Measurements from ENCODE around the gene PHACTR1. TPM values are rescaled to one million over a fixed set of nuclear protein-coding genes. Genes with fewer than 3 reads are reported as not detected.

PHACTR1 gene
- total RNA-seq, 1 experiment from 2014 or later, result 15.5 TPM

DNA sequence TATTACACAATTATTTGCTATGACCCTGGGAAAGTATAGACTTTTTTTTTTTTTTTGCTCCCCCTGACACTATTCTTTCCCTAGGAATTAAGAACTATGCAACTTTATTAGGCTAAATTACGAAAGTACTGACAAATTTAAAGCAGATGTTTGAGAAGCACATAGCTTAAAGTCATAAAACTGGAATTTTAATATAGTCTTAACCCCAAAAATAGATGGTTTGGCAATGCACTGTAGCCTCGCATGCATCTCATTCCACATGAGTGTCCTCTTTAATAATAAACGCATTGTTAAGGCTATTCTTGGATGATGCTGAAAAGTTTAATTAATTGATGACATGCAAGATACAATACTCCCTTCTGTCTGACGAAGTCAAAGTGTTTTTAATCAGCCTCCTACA, 562.4 kb downstream of the PHACTR1 start:
- Mint-ChIP-seq H3K36me3 (no peaks in the 10 kb centered on the region), H3K4me3 (no peak overlapping the region), H3K27ac (no peak overlapping the region), H3K4me1 (peaks cover 17% of the 10 kb centered on the region), H3K9me3 (no peaks in the 10 kb centered on the region), H3K27me3 (ENCODE audit: low read depth) (no peaks in the 10 kb centered on the region)
- TF ChIP-seq SMAD3 (CRISPR knock-in tag; IDR thresholded peaks at IDR 0.05; ENCODE audit: borderline replicate concordance), result no peak
- TF ChIP-seq, protein P1, sequence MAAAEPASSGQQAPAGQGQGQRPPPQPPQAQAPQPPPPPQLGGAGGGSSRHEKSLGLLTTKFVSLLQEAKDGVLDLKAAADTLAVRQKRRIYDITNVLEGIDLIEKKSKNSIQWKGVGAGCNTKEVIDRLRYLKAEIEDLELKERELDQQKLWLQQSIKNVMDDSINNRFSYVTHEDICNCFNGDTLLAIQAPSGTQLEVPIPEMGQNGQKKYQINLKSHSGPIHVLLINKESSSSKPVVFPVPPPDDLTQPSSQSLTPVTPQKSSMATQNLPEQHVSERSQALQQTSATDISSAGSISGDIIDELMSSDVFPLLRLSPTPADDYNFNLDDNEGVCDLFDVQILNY (CRISPR knock-in tag; IDR thresholded peaks at IDR 0.05), result no peak
- no peak for TF ChIP-seq ATF1 (CRISPR knock-in tag; IDR thresholded peaks at IDR 0.05)
- TF ChIP-seq GABPB1 (CRISPR knock-in tag; IDR thresholded peaks at IDR 0.05), result no peak
- TF ChIP-seq NR3C1 (CRISPR knock-in tag; conservative IDR thresholded peaks at IDR 0.05; ENCODE audit: low read depth), result no peak
- TF ChIP-seq ZNF138 (CRISPR knock-in tag; conservative IDR thresholded peaks at IDR 0.05), result no peak
- TF ChIP-seq, protein P2, sequence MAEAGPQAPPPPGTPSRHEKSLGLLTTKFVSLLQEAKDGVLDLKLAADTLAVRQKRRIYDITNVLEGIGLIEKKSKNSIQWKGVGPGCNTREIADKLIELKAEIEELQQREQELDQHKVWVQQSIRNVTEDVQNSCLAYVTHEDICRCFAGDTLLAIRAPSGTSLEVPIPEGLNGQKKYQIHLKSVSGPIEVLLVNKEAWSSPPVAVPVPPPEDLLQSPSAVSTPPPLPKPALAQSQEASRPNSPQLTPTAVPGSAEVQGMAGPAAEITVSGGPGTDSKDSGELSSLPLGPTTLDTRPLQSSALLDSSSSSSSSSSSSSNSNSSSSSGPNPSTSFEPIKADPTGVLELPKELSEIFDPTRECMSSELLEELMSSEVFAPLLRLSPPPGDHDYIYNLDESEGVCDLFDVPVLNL (CRISPR knock-in tag; IDR thresholded peaks at IDR 0.05; ENCODE audit: borderline replicate concordance, low read depth), result no peak
- no peak for TF ChIP-seq SOX15 (CRISPR knock-in tag; IDR thresholded peaks at IDR 0.05)
- no peak for TF ChIP-seq GTF2I (CRISPR knock-in tag; conservative IDR thresholded peaks at IDR 0.05)
- no peak for TF ChIP-seq GRHL2 (CRISPR knock-in tag; IDR thresholded peaks at IDR 0.05; ENCODE audit: insufficient replicate concordance, severe bottlenecking)
- no peak for TF ChIP-seq ZNF219 (CRISPR knock-in tag; IDR thresholded peaks at IDR 0.05; ENCODE audit: borderline replicate concordance)
- TF ChIP-seq, protein P3, sequence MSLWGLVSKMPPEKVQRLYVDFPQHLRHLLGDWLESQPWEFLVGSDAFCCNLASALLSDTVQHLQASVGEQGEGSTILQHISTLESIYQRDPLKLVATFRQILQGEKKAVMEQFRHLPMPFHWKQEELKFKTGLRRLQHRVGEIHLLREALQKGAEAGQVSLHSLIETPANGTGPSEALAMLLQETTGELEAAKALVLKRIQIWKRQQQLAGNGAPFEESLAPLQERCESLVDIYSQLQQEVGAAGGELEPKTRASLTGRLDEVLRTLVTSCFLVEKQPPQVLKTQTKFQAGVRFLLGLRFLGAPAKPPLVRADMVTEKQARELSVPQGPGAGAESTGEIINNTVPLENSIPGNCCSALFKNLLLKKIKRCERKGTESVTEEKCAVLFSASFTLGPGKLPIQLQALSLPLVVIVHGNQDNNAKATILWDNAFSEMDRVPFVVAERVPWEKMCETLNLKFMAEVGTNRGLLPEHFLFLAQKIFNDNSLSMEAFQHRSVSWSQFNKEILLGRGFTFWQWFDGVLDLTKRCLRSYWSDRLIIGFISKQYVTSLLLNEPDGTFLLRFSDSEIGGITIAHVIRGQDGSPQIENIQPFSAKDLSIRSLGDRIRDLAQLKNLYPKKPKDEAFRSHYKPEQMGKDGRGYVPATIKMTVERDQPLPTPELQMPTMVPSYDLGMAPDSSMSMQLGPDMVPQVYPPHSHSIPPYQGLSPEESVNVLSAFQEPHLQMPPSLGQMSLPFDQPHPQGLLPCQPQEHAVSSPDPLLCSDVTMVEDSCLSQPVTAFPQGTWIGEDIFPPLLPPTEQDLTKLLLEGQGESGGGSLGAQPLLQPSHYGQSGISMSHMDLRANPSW (CRISPR knock-in tag; conservative IDR thresholded peaks at IDR 0.05; ENCODE audit: low read depth), result no peak
- TF ChIP-seq, protein P4, sequence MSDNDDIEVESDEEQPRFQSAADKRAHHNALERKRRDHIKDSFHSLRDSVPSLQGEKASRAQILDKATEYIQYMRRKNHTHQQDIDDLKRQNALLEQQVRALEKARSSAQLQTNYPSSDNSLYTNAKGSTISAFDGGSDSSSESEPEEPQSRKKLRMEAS (CRISPR knock-in tag; IDR thresholded peaks at IDR 0.05), result no peak
- TF ChIP-seq FOXJ3 (CRISPR knock-in tag; IDR thresholded peaks at IDR 0.05; ENCODE audit: borderline replicate concordance), result no peak
- TF ChIP-seq, protein P5, sequence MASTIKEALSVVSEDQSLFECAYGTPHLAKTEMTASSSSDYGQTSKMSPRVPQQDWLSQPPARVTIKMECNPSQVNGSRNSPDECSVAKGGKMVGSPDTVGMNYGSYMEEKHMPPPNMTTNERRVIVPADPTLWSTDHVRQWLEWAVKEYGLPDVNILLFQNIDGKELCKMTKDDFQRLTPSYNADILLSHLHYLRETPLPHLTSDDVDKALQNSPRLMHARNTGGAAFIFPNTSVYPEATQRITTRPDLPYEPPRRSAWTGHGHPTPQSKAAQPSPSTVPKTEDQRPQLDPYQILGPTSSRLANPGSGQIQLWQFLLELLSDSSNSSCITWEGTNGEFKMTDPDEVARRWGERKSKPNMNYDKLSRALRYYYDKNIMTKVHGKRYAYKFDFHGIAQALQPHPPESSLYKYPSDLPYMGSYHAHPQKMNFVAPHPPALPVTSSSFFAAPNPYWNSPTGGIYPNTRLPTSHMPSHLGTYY (CRISPR knock-in tag; IDR thresholded peaks at IDR 0.05), result no peak
- TF ChIP-seq KAT7 (CRISPR knock-in tag; IDR thresholded peaks at IDR 0.05; ENCODE audit: borderline replicate concordance), result no peak
- no peak for TF ChIP-seq CREM (CRISPR knock-in tag; IDR thresholded peaks at IDR 0.05)
- no peak for DNase-seq (ENCODE audit: low spot score)
- ChIA-PET CTCF (interaction anchor here (0.6 to 3.2 kb wide), 8 partner anchors 10 to 367 kb away, joined by 3 to 22 read pairs (median 6); no protein-coding TSS in a partner anchor), POLR2A (interaction anchor here (0.7 kb wide), 1 partner anchor 1002 kb away, joined by 6 read pairs; no protein-coding TSS in a partner anchor)
- ATAC-seq, result no peak

DNA sequence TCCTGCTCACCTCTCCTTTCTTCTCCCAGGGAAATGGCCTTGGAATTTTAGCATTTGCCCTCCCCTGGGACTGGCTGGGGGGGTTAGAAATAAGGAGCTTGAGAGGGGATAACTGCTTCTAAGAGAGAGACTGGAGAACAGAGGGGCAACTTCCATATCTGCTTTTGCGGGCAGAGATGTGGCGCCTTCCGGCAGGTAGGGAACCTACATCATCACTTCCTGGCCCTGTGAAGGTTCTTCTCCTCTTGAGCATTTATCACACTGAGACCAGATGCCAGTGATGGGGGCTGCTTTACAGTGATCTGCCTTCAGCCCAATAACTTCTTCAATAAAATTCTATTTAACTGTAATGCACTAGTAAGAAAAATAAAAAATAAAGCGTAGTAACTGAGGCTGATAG, 563.7 kb downstream of the PHACTR1 start:
- TF ChIP-seq NR1H2 (CRISPR knock-in tag; IDR thresholded peaks at IDR 0.05) (no peak), ZNF317 (CRISPR knock-in tag; IDR thresholded peaks at IDR 0.05; ENCODE audit: borderline replicate concordance, low read depth) (no peak), OVOL2 (CRISPR knock-in tag; IDR thresholded peaks at IDR 0.05; ENCODE audit: borderline replicate concordance) (no peak), ZNF423 (CRISPR knock-in tag; IDR thresholded peaks at IDR 0.05) (no peak)
- TF ChIP-seq, protein P6, sequence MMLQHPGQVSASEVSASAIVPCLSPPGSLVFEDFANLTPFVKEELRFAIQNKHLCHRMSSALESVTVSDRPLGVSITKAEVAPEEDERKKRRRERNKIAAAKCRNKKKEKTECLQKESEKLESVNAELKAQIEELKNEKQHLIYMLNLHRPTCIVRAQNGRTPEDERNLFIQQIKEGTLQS (CRISPR knock-in tag; conservative IDR thresholded peaks at IDR 0.05), result no peak
- TF ChIP-seq, protein P7, sequence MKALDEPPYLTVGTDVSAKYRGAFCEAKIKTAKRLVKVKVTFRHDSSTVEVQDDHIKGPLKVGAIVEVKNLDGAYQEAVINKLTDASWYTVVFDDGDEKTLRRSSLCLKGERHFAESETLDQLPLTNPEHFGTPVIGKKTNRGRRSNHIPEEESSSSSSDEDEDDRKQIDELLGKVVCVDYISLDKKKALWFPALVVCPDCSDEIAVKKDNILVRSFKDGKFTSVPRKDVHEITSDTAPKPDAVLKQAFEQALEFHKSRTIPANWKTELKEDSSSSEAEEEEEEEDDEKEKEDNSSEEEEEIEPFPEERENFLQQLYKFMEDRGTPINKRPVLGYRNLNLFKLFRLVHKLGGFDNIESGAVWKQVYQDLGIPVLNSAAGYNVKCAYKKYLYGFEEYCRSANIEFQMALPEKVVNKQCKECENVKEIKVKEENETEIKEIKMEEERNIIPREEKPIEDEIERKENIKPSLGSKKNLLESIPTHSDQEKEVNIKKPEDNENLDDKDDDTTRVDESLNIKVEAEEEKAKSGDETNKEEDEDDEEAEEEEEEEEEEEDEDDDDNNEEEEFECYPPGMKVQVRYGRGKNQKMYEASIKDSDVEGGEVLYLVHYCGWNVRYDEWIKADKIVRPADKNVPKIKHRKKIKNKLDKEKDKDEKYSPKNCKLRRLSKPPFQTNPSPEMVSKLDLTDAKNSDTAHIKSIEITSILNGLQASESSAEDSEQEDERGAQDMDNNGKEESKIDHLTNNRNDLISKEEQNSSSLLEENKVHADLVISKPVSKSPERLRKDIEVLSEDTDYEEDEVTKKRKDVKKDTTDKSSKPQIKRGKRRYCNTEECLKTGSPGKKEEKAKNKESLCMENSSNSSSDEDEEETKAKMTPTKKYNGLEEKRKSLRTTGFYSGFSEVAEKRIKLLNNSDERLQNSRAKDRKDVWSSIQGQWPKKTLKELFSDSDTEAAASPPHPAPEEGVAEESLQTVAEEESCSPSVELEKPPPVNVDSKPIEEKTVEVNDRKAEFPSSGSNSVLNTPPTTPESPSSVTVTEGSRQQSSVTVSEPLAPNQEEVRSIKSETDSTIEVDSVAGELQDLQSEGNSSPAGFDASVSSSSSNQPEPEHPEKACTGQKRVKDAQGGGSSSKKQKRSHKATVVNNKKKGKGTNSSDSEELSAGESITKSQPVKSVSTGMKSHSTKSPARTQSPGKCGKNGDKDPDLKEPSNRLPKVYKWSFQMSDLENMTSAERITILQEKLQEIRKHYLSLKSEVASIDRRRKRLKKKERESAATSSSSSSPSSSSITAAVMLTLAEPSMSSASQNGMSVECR (CRISPR knock-in tag; IDR thresholded peaks at IDR 0.05; ENCODE audit: borderline replicate concordance), result no peak
- ChIA-PET CTCF (interaction anchor here (2.1 to 3.2 kb wide), 2 partner anchors 79 to 85 kb away, joined by 5 to 22 read pairs; no protein-coding TSS in a partner anchor), POLR2A (no interaction called here)
- no peaks in the 10 kb centered on the region for H3K27me3 Mint-ChIP-seq (ENCODE audit: low read depth)
- H3K4me3 Mint-ChIP-seq, result no peak overlapping the region
- H3K36me3 Mint-ChIP-seq, result no peaks in the 10 kb centered on the region
- H3K9me3 Mint-ChIP-seq, result no peaks in the 10 kb centered on the region
- ATAC-seq, result no peak
- H3K27ac Mint-ChIP-seq, result no peak overlapping the region
- peaks cover 15% of the 10 kb centered on the region for H3K4me1 Mint-ChIP-seq
- no peak for DNase-seq (ENCODE audit: low spot score)

Data from WTC11 (cell line).